Smooth muscle cell (in vitro differentiated cells): Measurements from ENCODE around the gene CD6. TPM values are rescaled to one million over a fixed set of nuclear protein-coding genes. Genes with fewer than 3 reads are reported as not detected.
A peak's percentile ranks its signal among the peaks of the same experiment; 100 is the strongest.

Source experiments
- DNase-seq: peaks from one replicate; lab custom pipeline; 2025; ENCODE audit not compliant: unreplicated experiment; lab: John Stamatoyannopoulos, UW
- H2AFZ ChIP-seq: fragments of 200-600 bp; sonication (generic); 2 replicates; pipeline ENCODE4 v1.6.0; 2016; ENCODE audit warnings: antibody characterized with exemption, low read depth, mild to moderate bottlenecking
- H3F3A ChIP-seq: fragments of 200-600 bp; sonication (generic); 2 replicates; pipeline ENCODE4 v1.6.0; 2017; ENCODE audit warnings: antibody characterized with exemption, low read depth
- H3K27ac ChIP-seq: fragments of 200-600 bp; sonication (generic); 2 replicates; pipeline ENCODE4 v1.5.1; 2016; ENCODE audit warnings: low read depth, mild to moderate bottlenecking
- H3K27me3 ChIP-seq: fragments of 200-600 bp; sonication (generic); 2 replicates; pipeline ENCODE4 v1.6.1; 2016; ENCODE audit warnings: low read depth, mild to moderate bottlenecking
- H3K36me3 ChIP-seq: fragments of 200-600 bp; sonication (generic); 2 replicates; pipeline ENCODE4 v1.5.1; 2016; ENCODE audit warnings: low read depth
- H3K4me1 ChIP-seq: fragments of 200-600 bp; sonication (generic); 2 replicates; pipeline ENCODE4 v1.5.1; 2016; ENCODE audit warnings: low read depth
- H3K4me2 ChIP-seq: fragments of 200-600 bp; sonication (generic); 2 replicates; pipeline ENCODE4 v1.6.0; 2016; ENCODE audit warnings: mild to moderate bottlenecking
- H3K4me3 ChIP-seq: fragments of 200-600 bp; sonication (generic); 2 replicates; pipeline ENCODE4 v1.5.1; 2016; ENCODE audit warnings: mild to moderate bottlenecking
- H3K79me2 ChIP-seq: fragments of 200-600 bp; sonication (generic); 2 replicates; pipeline ENCODE4 v1.6.0; 2016; ENCODE audit warnings: low read depth, mild to moderate bottlenecking
- H3K9ac ChIP-seq: fragments of 200-600 bp; sonication (generic); 2 replicates; pipeline ENCODE4 v1.6.0; 2016; ENCODE audit warnings: low read depth
- H3K9me3 ChIP-seq: fragments of 200-600 bp; sonication (generic); replicated peaks from 2 replicates; pipeline ENCODE4 v1.5.1; 2016; ENCODE audit warnings: low read depth
- H4K20me1 ChIP-seq: fragments of 200-600 bp; sonication (generic); 2 replicates; pipeline ENCODE4 v1.6.0; 2016; ENCODE audit warnings: low read depth
- WGBS: methylation state at CpG from one replicate; pipeline ENCODE4 v1.1.7; 2016; ENCODE audit warnings: low lambda C conversion rate; 5-methylcytosine and 5-hydroxymethylcytosine counted together
- polyA plus RNA-seq: library from polyadenylated mRNA; unstranded; fragments of >200 nt; fragmentation: Nextera tagmentation; extraction: Ambion mirVana; gene quantifications from 2 replicates; pipeline ENCODE4 v1.2.1, GENCODE V29; 2016
- total RNA-seq: library from RNA; depleted of rRNA; stranded (reverse); fragments of >200 nt; gene quantifications from 2 replicates; pipeline ENCODE4 v1.2.3, GENCODE V29; 2014
- TF ChIP-seq, protein P1 (sequence below): fragments of 200-600 bp; sonication (generic); IDR thresholded peaks from 2 replicates; pipeline ENCODE4 v1.5.1; 2017; ENCODE audit warnings: borderline replicate concordance, mild to moderate bottlenecking, antibody characterized with exemption; ENCODE audit not compliant: insufficient read depth, poor library complexity, severe bottlenecking

The CD6 gene
- total and polyA plus RNA-seq, 2 experiments from 2014 or later, result 0.27 TPM; not detected in 1

GRCh38 chr11:61007956-61008896, 36.7 kb downstream of the CD6 start:
- Histone ChIP-seq H3K36me3 (no peaks in the 10 kb centered on the region), H3K9ac (no peak overlapping the region), H3K4me2 (peak overlapping the region; percentile 92), H2AFZ (peak overlapping the region; percentile 62), H4K20me1 (no peaks in the 10 kb centered on the region), H3F3A (no peaks in the 10 kb centered on the region), H3K79me2 (no peaks in the 10 kb centered on the region), H3K4me3 (peak overlapping the region; percentile 50), H3K27ac (no peak overlapping the region), H3K27me3 (peaks cover 21% of the 10 kb centered on the region), H3K9me3 (no peaks in the 10 kb centered on the region), H3K4me1 (peaks cover 12% of the 10 kb centered on the region)
- DNase-seq, result no peak
- TF ChIP-seq, protein P1, sequence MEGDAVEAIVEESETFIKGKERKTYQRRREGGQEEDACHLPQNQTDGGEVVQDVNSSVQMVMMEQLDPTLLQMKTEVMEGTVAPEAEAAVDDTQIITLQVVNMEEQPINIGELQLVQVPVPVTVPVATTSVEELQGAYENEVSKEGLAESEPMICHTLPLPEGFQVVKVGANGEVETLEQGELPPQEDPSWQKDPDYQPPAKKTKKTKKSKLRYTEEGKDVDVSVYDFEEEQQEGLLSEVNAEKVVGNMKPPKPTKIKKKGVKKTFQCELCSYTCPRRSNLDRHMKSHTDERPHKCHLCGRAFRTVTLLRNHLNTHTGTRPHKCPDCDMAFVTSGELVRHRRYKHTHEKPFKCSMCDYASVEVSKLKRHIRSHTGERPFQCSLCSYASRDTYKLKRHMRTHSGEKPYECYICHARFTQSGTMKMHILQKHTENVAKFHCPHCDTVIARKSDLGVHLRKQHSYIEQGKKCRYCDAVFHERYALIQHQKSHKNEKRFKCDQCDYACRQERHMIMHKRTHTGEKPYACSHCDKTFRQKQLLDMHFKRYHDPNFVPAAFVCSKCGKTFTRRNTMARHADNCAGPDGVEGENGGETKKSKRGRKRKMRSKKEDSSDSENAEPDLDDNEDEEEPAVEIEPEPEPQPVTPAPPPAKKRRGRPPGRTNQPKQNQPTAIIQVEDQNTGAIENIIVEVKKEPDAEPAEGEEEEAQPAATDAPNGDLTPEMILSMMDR, result no peak
- 31% methylated on average over 53 of the region's 54 CpGs for WGBS

- H3K9me3 ChIP-seq, result no peaks in the 10 kb centered on the region
- H4K20me1 ChIP-seq, result no peaks in the 10 kb centered on the region
- peaks cover 21% of the 10 kb centered on the region for H3K27me3 ChIP-seq
- no peaks in the 10 kb centered on the region for H3F3A ChIP-seq
- 74% methylated on average over 5 of the region's 5 CpGs for WGBS
- no peak for DNase-seq
- H3K9ac ChIP-seq, result no peak overlapping the region
- H3K36me3 ChIP-seq, result no peaks in the 10 kb centered on the region
- H3K27ac ChIP-seq, result no peak overlapping the region
- H2AFZ ChIP-seq, result no peak overlapping the region
- H3K4me1 ChIP-seq, result peaks cover 12% of the 10 kb centered on the region
- TF ChIP-seq, protein P1, result no peak
- H3K4me2 ChIP-seq, result no peak overlapping the region
- no peak overlapping the region for H3K4me3 ChIP-seq
- no peaks in the 10 kb centered on the region for H3K79me2 ChIP-seq
Measured at GRCh38 chr11:61008971-61009370, 37.5 kb downstream of the CD6 start.

DNA sequence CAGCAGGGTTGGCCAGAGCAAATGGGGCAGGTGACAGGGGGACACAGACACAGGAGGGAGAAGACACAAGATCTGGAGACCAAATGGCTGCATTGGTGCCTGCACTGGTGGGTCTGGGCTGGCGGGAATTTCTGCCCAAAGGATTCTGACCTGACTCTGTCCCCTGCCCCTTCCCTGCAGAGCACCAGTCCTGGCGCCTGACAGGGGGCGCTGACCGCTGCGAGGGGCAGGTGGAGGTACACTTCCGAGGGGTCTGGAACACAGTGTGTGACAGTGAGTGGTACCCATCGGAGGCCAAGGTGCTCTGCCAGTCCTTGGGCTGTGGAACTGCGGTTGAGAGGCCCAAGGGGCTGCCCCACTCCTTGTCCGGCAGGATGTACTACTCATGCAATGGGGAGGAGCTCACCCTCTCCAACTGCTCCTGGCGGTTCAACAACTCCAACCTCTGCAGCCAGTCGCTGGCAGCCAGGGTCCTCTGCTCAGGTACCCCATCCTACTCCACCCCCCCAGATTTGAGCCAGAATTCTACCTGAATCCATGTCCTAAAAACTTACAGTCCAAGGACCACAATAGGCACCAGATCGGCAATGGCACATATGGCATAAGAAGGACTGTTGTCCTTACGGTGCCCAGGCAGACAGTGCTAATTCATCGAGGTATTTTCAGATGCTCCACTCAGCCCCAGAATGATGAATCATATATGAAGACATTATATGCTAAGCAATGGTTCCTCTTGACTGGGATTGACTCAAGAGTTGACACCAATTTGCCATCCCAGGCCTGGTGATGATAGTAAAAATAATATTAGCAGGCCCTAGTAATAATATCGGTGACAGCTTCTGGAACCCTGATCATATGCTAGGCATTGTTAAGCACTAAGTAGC, 38.2 kb downstream of the CD6 start:
- Histone ChIP-seq H4K20me1 (no peaks in the 10 kb centered on the region), H3K79me2 (no peaks in the 10 kb centered on the region), H3K27ac (no peak overlapping the region), H2AFZ (no peak overlapping the region), H3K4me3 (no peak overlapping the region), H3K36me3 (no peaks in the 10 kb centered on the region), H3K4me1 (peaks cover 12% of the 10 kb centered on the region), H3K9ac (no peak overlapping the region), H3K4me2 (no peak overlapping the region), H3K27me3 (peaks cover 21% of the 10 kb centered on the region), H3K9me3 (no peaks in the 10 kb centered on the region), H3F3A (no peaks in the 10 kb centered on the region)
- TF ChIP-seq, protein P1, result no peak
- 80% methylated on average over 15 of the region's 15 CpGs for WGBS
- no peak for DNase-seq
